GM18526 (cell line): ENCODE measurements around the gene SNAP47.

Experiments used
- POLR2A ChIP-seq: IDR thresholded peaks from 3 replicates; pipeline ENCODE4 v1.6.1; 2011; ENCODE audit not compliant: insufficient read length; ENCODE audit errors: extremely low read depth

Gene SNAP47

GRCh38 chr1:227808566-227808965, 73.3 kb downstream of the SNAP47 start:
- TF ChIP-seq POLR2A = no peak

- TF ChIP-seq POLR2A = no peak
Observed at GRCh38 chr1:227809026-227809425, 73.8 kb downstream of the SNAP47 start.

- no peak for TF ChIP-seq POLR2A
Observed at GRCh38 chr1:227813962-227814361, 78.7 kb downstream of the SNAP47 start.

DNA sequence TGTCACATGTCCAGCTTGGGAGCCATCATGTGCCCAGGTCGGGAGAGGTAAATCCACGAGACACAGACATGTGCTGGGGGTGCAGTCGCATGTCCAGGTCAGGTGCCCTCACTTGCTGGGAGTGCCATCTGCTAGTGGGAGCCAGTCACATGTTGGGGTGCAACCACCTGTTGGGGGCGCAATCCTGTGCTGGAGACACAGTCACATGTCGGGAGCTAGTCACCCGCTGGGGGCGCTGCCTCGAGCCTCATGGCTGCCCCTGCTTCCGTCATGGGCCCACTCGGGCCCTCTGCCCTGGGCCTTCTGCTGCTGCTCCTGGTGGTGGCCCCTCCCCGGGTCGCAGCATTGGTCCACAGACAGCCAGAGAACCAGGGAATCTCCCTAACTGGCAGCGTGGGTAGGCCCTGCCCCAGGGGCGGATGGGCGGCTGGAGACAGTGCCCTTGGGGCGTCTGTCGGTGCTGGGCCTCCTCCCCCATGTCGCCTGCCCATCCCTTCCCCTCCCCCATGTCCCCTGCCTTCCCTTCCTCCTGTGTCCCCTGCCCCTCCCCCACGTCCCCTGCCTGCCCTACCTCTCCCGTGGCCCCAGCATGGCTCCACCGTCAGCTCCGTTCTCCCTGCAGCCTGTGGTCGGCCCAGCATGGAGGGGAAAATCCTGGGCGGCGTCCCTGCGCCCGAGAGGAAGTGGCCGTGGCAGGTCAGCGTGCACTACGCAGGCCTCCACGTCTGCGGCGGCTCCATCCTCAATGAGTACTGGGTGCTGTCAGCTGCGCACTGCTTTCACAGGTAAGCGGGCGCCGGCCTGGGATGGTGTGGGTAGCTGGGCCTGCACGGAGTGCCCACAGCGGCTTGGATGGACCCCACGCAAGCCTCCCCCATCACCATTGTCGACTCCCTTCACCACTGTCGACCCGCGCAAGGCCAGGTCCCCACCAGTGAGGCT, 80.5 kb downstream of the SNAP47 start, which contains the start of gene PRSS38:
Gene PRSS38, plus strand, starts transcription at position 208 of the 942 bp plus-strand sequence. Its CDS starts 42 bp downstream, at position 250.
- no peak for TF ChIP-seq POLR2A

DNA sequence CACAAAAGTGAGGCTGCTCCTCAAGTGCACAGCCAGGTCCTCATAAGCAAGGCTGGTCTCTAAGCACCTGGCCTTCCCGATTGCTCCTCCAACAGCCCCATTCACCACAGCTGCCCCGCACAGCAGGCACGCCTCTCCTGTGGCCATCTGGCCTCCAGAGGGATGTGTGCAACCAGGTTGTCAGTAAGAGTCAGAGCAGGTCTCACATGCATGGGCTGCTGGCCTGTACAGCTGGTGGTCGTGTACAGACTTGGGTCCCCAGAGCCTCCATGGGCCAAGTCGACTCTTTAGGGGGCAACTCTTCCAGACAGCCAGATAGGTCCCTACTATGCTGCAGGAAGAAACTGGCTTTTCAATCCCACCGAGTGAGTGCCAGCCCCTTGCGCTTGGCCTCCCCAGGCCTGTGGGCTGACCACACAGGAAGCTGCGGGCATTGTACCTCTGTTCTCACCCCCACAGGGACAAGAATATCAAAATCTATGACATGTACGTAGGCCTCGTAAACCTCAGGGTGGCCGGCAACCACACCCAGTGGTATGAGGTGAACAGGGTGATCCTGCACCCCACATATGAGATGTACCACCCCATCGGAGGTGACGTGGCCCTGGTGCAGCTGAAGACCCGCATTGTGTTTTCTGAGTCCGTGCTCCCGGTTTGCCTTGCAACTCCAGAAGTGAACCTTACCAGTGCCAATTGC, 81.7 kb downstream of the SNAP47 start:
- TF ChIP-seq POLR2A = no peak

- no peak for TF ChIP-seq POLR2A
Observed at GRCh38 chr1:227823537-227823936, 88.3 kb downstream of the SNAP47 start.

DNA sequence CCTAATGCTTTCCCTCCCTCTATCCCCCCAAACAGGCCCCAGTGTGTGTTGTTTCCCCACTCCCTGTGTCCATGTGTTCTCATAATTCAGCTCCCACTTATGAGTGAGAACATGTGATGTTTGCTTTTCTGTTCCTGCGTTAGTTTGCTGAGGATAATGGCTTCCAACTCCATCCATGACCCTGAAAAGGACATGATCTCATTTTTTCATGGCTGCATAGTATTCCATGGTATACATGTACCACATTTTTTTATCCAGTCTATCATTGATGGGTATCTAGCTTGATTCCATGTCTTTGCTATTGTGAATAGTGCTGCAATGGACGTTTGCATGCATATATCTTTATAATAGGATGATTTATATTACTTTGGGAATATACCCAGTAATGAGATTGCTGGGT, 89.0 kb downstream of the SNAP47 start:
- TF ChIP-seq POLR2A = no peak

DNA sequence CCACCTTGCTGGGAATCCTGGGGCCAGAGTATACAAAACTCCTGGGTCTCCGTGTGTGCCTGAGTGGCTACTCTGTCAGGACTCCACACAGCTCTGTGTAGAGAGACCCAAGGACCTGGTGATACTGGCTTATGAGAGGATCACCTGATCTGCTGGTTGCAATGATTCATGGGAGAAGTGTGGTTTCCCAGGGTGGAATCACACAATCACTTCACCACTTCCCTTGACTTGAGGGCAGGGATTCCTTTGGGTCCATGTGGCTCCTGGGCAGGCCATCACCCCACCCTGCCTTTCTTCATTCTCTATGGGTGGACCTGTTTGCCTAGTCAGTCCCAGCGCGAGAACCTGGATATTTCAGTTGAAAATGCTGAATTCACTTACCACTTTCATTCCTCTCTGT, 93.6 kb downstream of the SNAP47 start:
- TF ChIP-seq POLR2A = no peak
